ENCODE results near the gene PARL. TPM values are rescaled to one million over a fixed set of nuclear protein-coding genes. Genes with fewer than 3 reads are reported as not detected.

PARL gene
- total RNA-seq, 1 donor from 2014 or later: 47.8 TPM

DNA sequence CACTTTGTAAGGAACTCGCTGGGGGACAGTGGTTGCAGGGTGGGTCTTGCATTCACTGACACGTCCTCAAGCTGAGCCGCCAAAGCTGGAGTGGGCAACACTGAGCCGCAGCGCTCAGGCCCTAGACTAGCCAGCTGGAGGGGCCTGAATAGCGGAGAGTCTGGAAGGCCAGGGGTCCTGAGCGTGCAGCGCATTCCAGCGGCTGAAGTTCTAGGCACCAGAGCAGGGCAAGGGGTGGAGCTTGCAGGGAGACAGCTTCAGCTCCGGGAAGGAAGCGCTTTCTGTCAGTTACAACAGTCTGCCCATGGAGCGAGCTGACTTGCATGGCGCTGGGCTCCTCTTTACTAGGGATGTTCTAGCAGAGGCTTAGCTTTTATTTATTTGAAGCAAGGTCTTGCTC is 62.0 kb downstream of the PARL start:
- Mint-ChIP-seq H3K4me3 (no peak overlapping the region), H3K27ac (no peak overlapping the region)

DNA sequence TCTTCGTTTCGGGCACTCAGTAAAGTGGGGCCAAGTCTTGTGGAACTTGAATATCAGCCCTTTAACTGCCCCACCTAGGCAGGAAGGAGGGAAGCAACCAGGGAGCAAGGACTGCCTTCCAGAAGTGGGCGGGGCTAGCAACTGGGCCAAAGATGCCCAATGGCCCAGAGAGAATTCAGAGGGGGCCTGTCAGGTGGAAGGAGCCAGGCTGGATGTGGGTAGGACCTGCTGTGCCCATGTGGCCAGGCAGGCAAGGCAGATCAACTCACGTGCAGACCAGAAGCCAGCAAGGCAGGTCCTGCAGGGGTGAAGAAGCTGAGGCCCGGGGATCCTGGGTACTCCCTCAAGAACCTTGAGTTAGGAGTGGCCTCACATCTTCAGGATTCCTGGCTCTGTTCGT is 64.8 kb downstream of the PARL start:
- H3K36me3 Mint-ChIP-seq: peaks cover 14% of the 10 kb centered on the region
- TF ChIP-seq, protein P1, sequence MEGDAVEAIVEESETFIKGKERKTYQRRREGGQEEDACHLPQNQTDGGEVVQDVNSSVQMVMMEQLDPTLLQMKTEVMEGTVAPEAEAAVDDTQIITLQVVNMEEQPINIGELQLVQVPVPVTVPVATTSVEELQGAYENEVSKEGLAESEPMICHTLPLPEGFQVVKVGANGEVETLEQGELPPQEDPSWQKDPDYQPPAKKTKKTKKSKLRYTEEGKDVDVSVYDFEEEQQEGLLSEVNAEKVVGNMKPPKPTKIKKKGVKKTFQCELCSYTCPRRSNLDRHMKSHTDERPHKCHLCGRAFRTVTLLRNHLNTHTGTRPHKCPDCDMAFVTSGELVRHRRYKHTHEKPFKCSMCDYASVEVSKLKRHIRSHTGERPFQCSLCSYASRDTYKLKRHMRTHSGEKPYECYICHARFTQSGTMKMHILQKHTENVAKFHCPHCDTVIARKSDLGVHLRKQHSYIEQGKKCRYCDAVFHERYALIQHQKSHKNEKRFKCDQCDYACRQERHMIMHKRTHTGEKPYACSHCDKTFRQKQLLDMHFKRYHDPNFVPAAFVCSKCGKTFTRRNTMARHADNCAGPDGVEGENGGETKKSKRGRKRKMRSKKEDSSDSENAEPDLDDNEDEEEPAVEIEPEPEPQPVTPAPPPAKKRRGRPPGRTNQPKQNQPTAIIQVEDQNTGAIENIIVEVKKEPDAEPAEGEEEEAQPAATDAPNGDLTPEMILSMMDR (IDR thresholded peaks at IDR 0.05; ENCODE audit: unreplicated experiment): no peak
- H3K4me1 Mint-ChIP-seq: peaks cover 12% of the 10 kb centered on the region
- peaks cover 8% of the 10 kb centered on the region for H3K27me3 Mint-ChIP-seq (ENCODE audit: low read depth)
- no peak for DNase-seq (ENCODE audit: low spot score in 2 of 2, unreplicated experiment in 2 of 2)
- no peak overlapping the region for H3K27ac Mint-ChIP-seq
- H3K9me3 Mint-ChIP-seq: no peaks in the 10 kb centered on the region
- no peak overlapping the region for H3K4me3 Mint-ChIP-seq

More for the DNA sequence above, 62.0 kb downstream of the PARL start:
- Mint-ChIP-seq H3K36me3 (peaks cover 3% of the 10 kb centered on the region), H3K9me3 (no peaks in the 10 kb centered on the region), H3K27me3 (ENCODE audit: low read depth) (peaks cover 8% of the 10 kb centered on the region), H3K4me1 (peaks cover 18% of the 10 kb centered on the region)
- DNase-seq (ENCODE audit: low spot score in 2 of 2, unreplicated experiment in 2 of 2): no peak
- TF ChIP-seq, protein P1 (IDR thresholded peaks at IDR 0.05; ENCODE audit: unreplicated experiment): no peak

DNA sequence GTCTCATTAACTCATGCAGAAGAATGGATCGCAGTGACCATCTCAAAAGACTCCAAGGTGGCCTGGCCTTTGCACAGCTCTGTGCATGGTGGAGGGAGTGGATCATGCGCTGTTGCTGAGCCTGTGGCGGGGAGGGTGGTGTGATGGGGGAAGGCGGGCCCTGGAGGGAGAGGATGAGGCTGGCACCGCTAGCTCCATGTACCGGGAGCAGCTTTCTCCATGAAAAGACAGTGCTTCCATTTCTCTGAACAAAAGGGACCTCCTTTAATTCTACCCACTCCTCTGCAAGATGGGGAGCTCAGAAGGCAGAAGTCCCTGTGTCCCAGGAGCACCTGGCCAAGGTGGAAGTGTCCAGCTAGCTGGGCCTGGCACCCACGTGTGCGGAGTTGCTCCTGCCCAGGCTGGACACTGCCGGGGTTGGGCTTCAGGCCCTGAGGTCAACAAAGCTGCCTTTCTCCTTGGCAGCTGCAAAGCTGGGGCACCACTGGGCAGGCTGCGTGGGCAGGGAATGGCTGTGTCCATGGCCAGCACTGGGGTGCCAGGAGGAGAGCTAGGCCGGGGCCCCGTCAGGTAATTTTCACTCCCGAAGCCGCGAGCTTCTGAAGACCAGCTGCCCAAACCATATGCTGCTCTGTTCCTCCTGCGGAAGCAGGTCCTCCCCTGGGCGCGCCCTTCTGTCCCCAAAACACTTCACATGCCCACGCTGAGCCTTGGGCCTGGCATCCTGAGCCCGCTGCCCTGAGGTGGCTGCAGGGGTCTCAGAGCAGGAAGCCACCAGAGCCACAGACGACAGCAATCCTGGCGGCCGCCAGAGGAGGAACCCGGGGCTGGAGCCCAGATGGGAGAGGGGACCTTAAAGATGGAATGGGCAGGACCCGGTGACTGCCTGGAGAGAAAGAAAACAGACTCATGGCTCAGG is 65.7 kb downstream of the PARL start:
- TF ChIP-seq, protein P1 (IDR thresholded peaks at IDR 0.05; ENCODE audit: unreplicated experiment): no peak
- H3K27me3 Mint-ChIP-seq (ENCODE audit: low read depth): peaks cover 6% of the 10 kb centered on the region
- DNase-seq (ENCODE audit: low spot score in 2 of 2, unreplicated experiment in 2 of 2): no peak
- no peak overlapping the region for H3K4me3 Mint-ChIP-seq
- peaks cover 5% of the 10 kb centered on the region for H3K4me1 Mint-ChIP-seq
- no peak overlapping the region for H3K27ac Mint-ChIP-seq
- peaks cover 16% of the 10 kb centered on the region for H3K36me3 Mint-ChIP-seq
- no peaks in the 10 kb centered on the region for H3K9me3 Mint-ChIP-seq

DNA sequence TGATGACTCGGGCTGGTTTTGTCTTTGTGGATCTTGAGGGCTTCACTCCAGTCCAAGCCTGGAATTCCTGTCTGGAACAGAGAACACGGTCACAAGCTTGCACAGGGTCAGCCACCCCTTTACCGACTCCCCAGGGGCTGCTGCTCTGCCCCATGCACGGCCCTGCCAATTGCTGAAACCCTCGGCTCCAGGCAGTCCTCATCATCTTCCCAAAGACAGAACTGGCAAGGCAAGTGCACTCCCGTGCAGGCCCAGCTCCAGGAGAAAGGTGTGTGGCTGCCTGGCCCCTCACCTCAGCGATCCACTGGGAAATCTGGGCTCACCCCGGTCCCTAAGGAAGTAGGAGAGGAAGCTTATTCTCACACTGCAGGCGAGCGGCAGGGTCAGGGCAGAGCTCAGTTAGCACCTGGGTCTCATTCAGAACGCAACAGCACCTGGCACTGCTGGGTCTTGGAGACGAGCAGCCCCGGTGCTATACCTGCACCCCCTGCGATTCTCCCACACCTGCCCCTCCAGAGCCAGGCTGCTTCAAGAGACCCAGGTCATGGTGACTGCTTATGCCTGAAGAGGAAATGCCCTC is 66.5 kb downstream of the PARL start:
- peaks cover 4% of the 10 kb centered on the region for H3K4me1 Mint-ChIP-seq
- H3K4me3 Mint-ChIP-seq: no peak overlapping the region

DNA sequence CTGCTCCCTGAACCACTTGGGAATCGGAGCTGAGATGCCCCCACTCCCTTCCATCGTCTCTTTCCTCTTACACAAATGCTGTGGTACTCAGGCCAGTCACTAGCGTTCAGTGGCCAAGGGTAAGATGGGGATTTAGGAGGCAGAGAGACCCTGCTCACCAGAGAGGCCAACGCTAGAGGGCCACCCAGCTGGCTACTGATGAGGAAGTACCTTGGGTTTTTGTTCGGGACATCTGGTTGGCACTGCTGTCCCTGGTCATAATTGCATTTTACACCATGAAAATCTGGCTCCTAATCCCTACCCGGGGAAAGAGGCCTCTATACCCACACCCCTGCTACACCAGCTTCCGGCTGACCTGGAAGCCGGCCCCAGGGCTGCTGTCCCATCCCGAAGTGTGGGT is 67.0 kb downstream of the PARL start:
- Mint-ChIP-seq H3K27me3 (ENCODE audit: low read depth) (peaks cover 2% of the 10 kb centered on the region), H3K4me1 (peaks cover 9% of the 10 kb centered on the region), H3K4me3 (no peak overlapping the region), H3K27ac (no peak overlapping the region), H3K36me3 (peaks cover 16% of the 10 kb centered on the region), H3K9me3 (no peaks in the 10 kb centered on the region)
- no peak for DNase-seq (ENCODE audit: low spot score in 2 of 2, unreplicated experiment in 2 of 2)
- TF ChIP-seq, protein P1 (IDR thresholded peaks at IDR 0.05; ENCODE audit: unreplicated experiment): no peak

More for the DNA sequence above, 66.5 kb downstream of the PARL start:
- peaks cover 16% of the 10 kb centered on the region for H3K36me3 Mint-ChIP-seq
- H3K27me3 Mint-ChIP-seq (ENCODE audit: low read depth): peaks cover 2% of the 10 kb centered on the region
- TF ChIP-seq, protein P1 (IDR thresholded peaks at IDR 0.05; ENCODE audit: unreplicated experiment): no peak
- DNase-seq (ENCODE audit: low spot score in 2 of 2, unreplicated experiment in 2 of 2): no peak
- no peak overlapping the region for H3K27ac Mint-ChIP-seq
- H3K9me3 Mint-ChIP-seq: no peaks in the 10 kb centered on the region
